ENCODE data around the gene LSR. TPM values are rescaled to one million over a fixed set of nuclear protein-coding genes. Genes with fewer than 3 reads are reported as not detected.
A peak's percentile ranks its signal among the peaks of the same experiment; 100 is the strongest.
"Not testable (repeated sequence)": the region's sequence is repeated elsewhere in the genome, so short reads cannot be mapped to it uniquely, and the experiment has no call there.

Gene LSR
- total RNA-seq, 2 experiments from 2014 or later, result 20.0 to 20.6 TPM

DNA sequence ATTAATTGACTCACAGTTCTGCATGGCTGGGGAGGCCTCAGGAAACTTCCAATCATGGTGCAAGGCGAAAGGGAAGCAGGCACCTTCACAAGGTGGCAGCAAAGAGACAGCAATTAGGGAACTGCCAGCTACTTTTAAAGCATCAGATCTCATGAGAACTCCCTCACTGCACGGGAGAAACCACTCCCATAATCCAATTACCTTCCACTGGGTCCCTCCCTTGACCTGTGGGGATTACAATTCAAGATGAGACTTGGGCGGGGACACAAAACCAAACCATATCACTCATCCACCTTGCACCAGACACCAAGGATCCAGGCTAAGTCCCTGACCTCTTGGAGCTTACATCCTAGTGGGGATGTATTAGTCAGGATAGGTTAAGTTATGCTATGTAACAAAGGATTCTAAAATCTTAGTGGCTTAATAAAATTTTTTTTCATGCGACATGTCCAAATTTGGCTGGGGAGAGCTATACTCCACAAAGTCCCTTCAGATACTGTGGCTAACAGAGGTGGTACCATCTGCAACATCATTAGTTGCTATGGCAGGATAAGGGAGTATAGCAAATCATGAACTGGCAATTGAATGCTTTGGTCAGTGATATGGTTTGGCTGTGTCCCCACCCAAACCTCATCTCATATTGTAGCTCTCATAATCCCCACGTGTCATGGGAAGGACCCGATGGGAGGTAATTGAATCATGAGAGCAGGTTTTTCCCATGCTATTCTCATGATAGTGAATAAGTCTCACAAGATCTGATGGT lies 12.0 kb upstream of the LSR start:
- ATAC-seq (no peak), DNase-seq (peak; percentile 46)
- TF ChIP-seq, protein P1, sequence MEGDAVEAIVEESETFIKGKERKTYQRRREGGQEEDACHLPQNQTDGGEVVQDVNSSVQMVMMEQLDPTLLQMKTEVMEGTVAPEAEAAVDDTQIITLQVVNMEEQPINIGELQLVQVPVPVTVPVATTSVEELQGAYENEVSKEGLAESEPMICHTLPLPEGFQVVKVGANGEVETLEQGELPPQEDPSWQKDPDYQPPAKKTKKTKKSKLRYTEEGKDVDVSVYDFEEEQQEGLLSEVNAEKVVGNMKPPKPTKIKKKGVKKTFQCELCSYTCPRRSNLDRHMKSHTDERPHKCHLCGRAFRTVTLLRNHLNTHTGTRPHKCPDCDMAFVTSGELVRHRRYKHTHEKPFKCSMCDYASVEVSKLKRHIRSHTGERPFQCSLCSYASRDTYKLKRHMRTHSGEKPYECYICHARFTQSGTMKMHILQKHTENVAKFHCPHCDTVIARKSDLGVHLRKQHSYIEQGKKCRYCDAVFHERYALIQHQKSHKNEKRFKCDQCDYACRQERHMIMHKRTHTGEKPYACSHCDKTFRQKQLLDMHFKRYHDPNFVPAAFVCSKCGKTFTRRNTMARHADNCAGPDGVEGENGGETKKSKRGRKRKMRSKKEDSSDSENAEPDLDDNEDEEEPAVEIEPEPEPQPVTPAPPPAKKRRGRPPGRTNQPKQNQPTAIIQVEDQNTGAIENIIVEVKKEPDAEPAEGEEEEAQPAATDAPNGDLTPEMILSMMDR (IDR thresholded peaks at IDR 0.05), result no peak
- H3K27me3 Mint-ChIP-seq, result no peaks in the 10 kb centered on the region
- intact Hi-C loops (cut with micrococcal nuclease), result no loop called here
- H3K4me1 Mint-ChIP-seq (ENCODE audit: low read depth), result peaks cover 28% of the 10 kb centered on the region
- H3K4me3 Mint-ChIP-seq, result no peak overlapping the region
- H3K36me3 Mint-ChIP-seq (ENCODE audit: low read depth), result peaks cover 11% of the 10 kb centered on the region
- H3K9me3 Mint-ChIP-seq, result peaks cover 17% of the 10 kb centered on the region
- ChIA-PET POLR2A (interaction anchor here (0.6 to 1.3 kb wide), 3 partner anchors 11 to 76 kb away, joined by 3 to 5 read pairs (median 3); no protein-coding TSS in a partner anchor), CTCF (interaction anchor here (0.9 to 1.4 kb wide), 5 partner anchors 18 to 190 kb away, joined by 3 to 4 read pairs (median 4); no protein-coding TSS in a partner anchor)
- H3K27ac Mint-ChIP-seq, result no peak overlapping the region

DNA sequence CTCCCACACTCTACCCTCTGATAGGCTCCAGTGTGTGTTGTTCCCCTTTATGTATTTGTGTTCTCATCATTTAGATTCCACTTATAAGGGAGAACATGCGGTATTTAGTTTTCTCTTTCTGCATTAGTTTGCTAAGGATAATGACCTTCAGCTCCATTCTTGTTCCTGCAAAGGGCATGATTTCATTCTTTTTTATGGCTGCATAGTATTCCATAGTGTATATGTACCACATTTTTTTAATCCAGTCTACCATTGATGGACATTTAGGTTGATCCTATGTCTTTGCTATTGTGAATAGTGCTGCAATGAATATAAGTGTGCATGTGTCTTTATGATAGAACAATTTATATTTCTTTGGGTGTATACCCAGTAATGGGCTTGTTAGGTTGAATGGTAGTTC lies 9.2 kb upstream of the LSR start:
- ChIA-PET CTCF (interaction anchor here (1.0 to 1.8 kb wide), 3 partner anchors 14 to 255 kb away, joined by 3 to 4 read pairs (median 4); no protein-coding TSS in a partner anchor), POLR2A (interaction anchor here (1.2 to 1.9 kb wide), 2 partner anchors 23 to 33 kb away, joined by 3 to 6 read pairs; no protein-coding TSS in a partner anchor)
- H3K4me3 Mint-ChIP-seq; intact Hi-C loops (cut with micrococcal nuclease); DNase-seq; H3K27me3 Mint-ChIP-seq; ATAC-seq: not testable (repeated sequence)
- Mint-ChIP-seq H3K4me1 (ENCODE audit: low read depth) (peaks cover 26% of the 10 kb centered on the region), H3K27ac (peak overlapping the region; percentile 90), H3K36me3 (ENCODE audit: low read depth) (peaks cover 11% of the 10 kb centered on the region), H3K9me3 (peaks cover 27% of the 10 kb centered on the region)

DNA sequence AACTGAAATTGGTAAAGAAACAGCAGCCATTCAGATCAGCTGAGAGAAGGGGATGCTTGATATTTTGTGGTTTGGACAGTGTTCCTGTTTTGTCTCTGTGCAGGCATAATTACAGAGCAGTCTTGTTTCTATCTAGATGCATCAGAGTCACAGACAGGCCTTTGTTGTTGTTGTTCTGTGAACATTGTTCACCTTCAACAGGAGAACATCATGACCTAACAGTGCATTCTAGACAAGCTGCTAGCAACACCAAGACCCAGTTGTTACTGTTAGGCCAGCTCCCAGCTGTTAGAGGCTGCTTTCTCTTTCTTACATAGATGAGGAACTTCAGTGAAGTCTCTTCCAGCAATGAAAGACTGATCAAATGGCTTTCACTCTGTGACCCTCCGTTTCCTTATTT lies 8.5 kb upstream of the LSR start:
- TF ChIP-seq, protein P1 (IDR thresholded peaks at IDR 0.05), result no peak
- H3K27ac Mint-ChIP-seq, result peak overlapping the region; percentile 90

DNA sequence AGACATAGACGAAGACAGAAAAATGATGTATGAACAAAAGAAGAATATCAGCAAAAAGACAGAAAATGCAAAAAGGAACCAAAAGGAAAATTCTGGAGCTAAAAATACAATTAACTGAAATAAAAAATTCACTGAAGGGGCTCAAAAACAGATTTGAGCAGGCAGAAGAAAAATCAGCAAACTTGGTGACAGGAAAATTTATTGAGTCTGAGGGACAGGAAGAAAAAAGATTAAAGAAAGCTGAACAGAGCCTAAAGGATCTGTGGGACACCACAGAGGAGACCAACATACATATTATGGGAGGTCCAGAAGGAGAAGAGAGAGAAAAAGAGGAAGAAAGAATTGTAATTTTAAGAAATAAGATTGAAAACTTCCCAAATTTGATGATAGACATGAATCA lies 7.4 kb upstream of the LSR start:
- intact Hi-C loops (cut with micrococcal nuclease), result no loop called here
- POLR2A ChIA-PET, result interaction anchor here (0.8 to 1.9 kb wide), 3 partner anchors 35 to 87 kb away, joined by 3 to 6 read pairs (median 3); partner anchors contain the start of gene FXYD5
- peaks cover 32% of the 10 kb centered on the region for H3K9me3 Mint-ChIP-seq

More for the DNA sequence above, 8.5 kb upstream of the LSR start:
- DNase-seq, result no peak
- POLR2A ChIA-PET, result interaction anchor here (1.2 to 1.9 kb wide), 3 partner anchors 23 to 86 kb away, joined by 3 to 6 read pairs (median 3); partner anchors contain the start of gene FXYD5
- H3K9me3 Mint-ChIP-seq, result peaks cover 30% of the 10 kb centered on the region
- ATAC-seq, result peak; percentile 75
- H3K36me3 Mint-ChIP-seq (ENCODE audit: low read depth), result peaks cover 11% of the 10 kb centered on the region
- H3K27me3 Mint-ChIP-seq, result no peaks in the 10 kb centered on the region
- CTCF ChIA-PET, result interaction anchor here (1.0 to 1.8 kb wide), 5 partner anchors 15 to 254 kb away, joined by 3 to 6 read pairs (median 4); partner anchors contain the start of gene FXYD5
- no peak overlapping the region for H3K4me3 Mint-ChIP-seq
- intact Hi-C loops (cut with micrococcal nuclease), result no loop called here
- peaks cover 22% of the 10 kb centered on the region for H3K4me1 Mint-ChIP-seq (ENCODE audit: low read depth)

DNA sequence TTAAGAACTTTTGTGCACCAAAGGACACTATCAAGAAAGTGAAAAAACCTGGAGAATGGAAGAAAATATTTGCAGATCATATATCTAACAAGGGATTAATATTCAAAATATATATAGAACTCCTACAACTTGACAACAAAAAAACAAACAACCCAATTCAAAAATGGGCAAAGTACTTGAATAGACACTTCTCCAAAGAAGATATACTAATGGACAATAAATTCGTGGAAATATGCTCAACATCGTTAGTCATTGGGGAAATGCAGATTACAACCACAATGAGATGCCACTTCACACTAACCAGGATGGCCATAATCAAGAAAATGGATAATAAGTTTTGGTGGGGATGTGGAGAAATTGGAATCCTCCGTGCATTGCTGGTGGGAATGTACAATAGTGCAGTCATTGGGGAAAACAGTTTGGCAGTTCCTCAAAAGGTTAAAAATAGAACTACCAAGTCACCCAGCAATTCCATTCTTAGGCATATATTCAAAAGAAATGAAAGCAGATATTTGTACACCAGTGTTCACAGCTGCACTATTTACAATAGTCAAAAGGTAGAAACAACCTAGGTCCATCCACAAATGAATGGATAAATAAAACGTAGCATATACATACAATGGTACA lies 2.2 kb upstream of the LSR start:
- H3K27me3 Mint-ChIP-seq, result no peaks in the 10 kb centered on the region
- peaks cover 17% of the 10 kb centered on the region for H3K9me3 Mint-ChIP-seq
- ChIA-PET CTCF (no interaction called here), POLR2A (no interaction called here)
- ATAC-seq, result no peak
- TF ChIP-seq, protein P1 (IDR thresholded peaks at IDR 0.05), result no peak
- no peak overlapping the region for H3K4me3 Mint-ChIP-seq
- peaks cover 13% of the 10 kb centered on the region for H3K36me3 Mint-ChIP-seq (ENCODE audit: low read depth)
- H3K27ac Mint-ChIP-seq, result no peak overlapping the region
- no peak for DNase-seq
- intact Hi-C loops (cut with micrococcal nuclease), result no loop called here
- peaks cover 28% of the 10 kb centered on the region for H3K4me1 Mint-ChIP-seq (ENCODE audit: low read depth)

More for the DNA sequence above, 7.4 kb upstream of the LSR start:
- TF ChIP-seq, protein P1 (IDR thresholded peaks at IDR 0.05), result no peak
- CTCF ChIA-PET, result interaction anchor here (0.8 to 1.8 kb wide), 12 partner anchors 9 to 174 kb away, joined by 3 to 6 read pairs (median 4); partner anchors contain the start of genes FXYD5, FXYD7 and LGI4
- peaks cover 21% of the 10 kb centered on the region for H3K4me1 Mint-ChIP-seq (ENCODE audit: low read depth)
- no peak overlapping the region for H3K27ac Mint-ChIP-seq
- no peak for DNase-seq
- peaks cover 11% of the 10 kb centered on the region for H3K36me3 Mint-ChIP-seq (ENCODE audit: low read depth)
- no peaks in the 10 kb centered on the region for H3K27me3 Mint-ChIP-seq
- ATAC-seq, result no peak
- H3K4me3 Mint-ChIP-seq, result no peak overlapping the region
